Fibroblast of the conjunctiva (primary cell): Measurements from ENCODE around the gene CENPL.

ENCODE experiments used
- DNase-seq: peaks from one replicate; pipeline ENCODE4 v3.0.0-alpha.2; 2010; ENCODE audit warnings: low read depth

CENPL gene

GRCh38 chr1:173758110-173758509 lies 66.6 kb downstream of the CENPL start:
- no peak for DNase-seq

- DNase-seq: no peak
Observed at GRCh38 chr1:173757666-173758065, 67.0 kb downstream of the CENPL start.

GRCh38 chr1:173753830-173754229 lies 70.9 kb downstream of the CENPL start:
- DNase-seq: no peak
